GM23338 (cell line): ENCODE measurements around the gene H2BK1. TPM values are rescaled to one million over a fixed set of nuclear protein-coding genes. Genes with fewer than 3 reads are reported as not detected.
A peak's percentile ranks its signal among the peaks of the same experiment; 100 is the strongest.

Source experiments
- ATAC-seq: fragments of 200-7000 bp; cut with Tn5 transposase; 3 replicates; pipeline ENCODE4 v1.9.1; 2020
- DNase-seq: peaks from one replicate; pipeline ENCODE4 v3.0.0-alpha.2; 2015; ENCODE audit warnings: low spot score
- H2AFZ ChIP-seq: fragments of 200-600 bp; sonication (generic); 2 replicates; pipeline ENCODE4 v1.8.0; 2016; ENCODE audit warnings: antibody characterized with exemption, mild to moderate bottlenecking, moderate library complexity
- H3F3A ChIP-seq: fragments of 200-600 bp; sonication (generic); replicated peaks from 2 replicates; pipeline ENCODE4 v1.8.0; 2017; ENCODE audit warnings: antibody characterized with exemption, mixed run types, low read depth
- H3K27ac ChIP-seq: fragments of 200-600 bp; sonication (generic); 2 replicates; pipeline ENCODE4 v1.6.1; 2016; ENCODE audit warnings: low read depth
- H3K27me3 ChIP-seq: fragments of 200-600 bp; sonication (generic); 2 replicates; pipeline ENCODE4 v1.8.0; 2016; ENCODE audit warnings: mild to moderate bottlenecking, mixed run types, moderate library complexity; ENCODE audit not compliant: insufficient read depth
- H3K36me3 ChIP-seq: fragments of 200-600 bp; sonication (generic); 2 replicates; pipeline ENCODE4 v1.8.0; 2016; ENCODE audit warnings: mild to moderate bottlenecking; ENCODE audit not compliant: insufficient read depth
- H3K4me1 ChIP-seq: fragments of 200-600 bp; sonication (generic); 2 replicates; pipeline ENCODE4 v1.8.0; 2016; ENCODE audit warnings: mild to moderate bottlenecking, moderate library complexity; ENCODE audit not compliant: insufficient read depth
- H3K4me2 ChIP-seq: fragments of 200-600 bp; sonication (generic); 2 replicates; pipeline ENCODE4 v1.7.1; 2017; ENCODE audit warnings: mixed run types
- H3K4me3 ChIP-seq: fragments of 200-600 bp; sonication (generic); 2 replicates; pipeline ENCODE4 v1.6.1; 2016; ENCODE audit warnings: mixed run types
- H3K79me2 ChIP-seq: fragments of 200-600 bp; sonication (generic); replicated peaks from 2 replicates; pipeline ENCODE4 v1.8.0; 2017; ENCODE audit warnings: mild to moderate bottlenecking; ENCODE audit not compliant: insufficient read depth
- H3K9me2 ChIP-seq: fragments of 200-600 bp; sonication (generic); 2 replicates; pipeline ENCODE4 v1.8.0; 2017; ENCODE audit not compliant: insufficient read depth
- H4K20me1 ChIP-seq: fragments of 200-600 bp; sonication (generic); replicated peaks from 2 replicates; pipeline ENCODE4 v1.8.0; 2017; ENCODE audit warnings: mild to moderate bottlenecking; ENCODE audit not compliant: insufficient read depth
- H3K27ac Mint-ChIP-seq: 2 replicates; pipeline ENCODE4 v1.8.0; 2020; ENCODE audit warnings: inconsistent platforms, mild to moderate bottlenecking, moderate library complexity, mixed read lengths
- H3K27me3 Mint-ChIP-seq: 3 replicates; pipeline ENCODE4 v1.8.0; 2022; ENCODE audit warnings: low read depth, mild to moderate bottlenecking, moderate library complexity, mixed read lengths, inconsistent platforms; ENCODE audit not compliant: insufficient read depth, poor library complexity
- H3K36me3 Mint-ChIP-seq: 3 replicates; pipeline ENCODE4 v1.8.0; 2021; ENCODE audit warnings: low read depth, mild to moderate bottlenecking, inconsistent platforms, moderate library complexity, mixed read lengths
- H3K4me1 Mint-ChIP-seq: 3 replicates; pipeline ENCODE4 v1.8.0; 2020; ENCODE audit warnings: mild to moderate bottlenecking, inconsistent platforms, mixed read lengths
- H3K4me3 Mint-ChIP-seq: 3 replicates; pipeline ENCODE4 v1.8.0; 2021; ENCODE audit warnings: moderate library complexity, mild to moderate bottlenecking, inconsistent platforms, mixed read lengths
- H3K9me3 Mint-ChIP-seq: 3 replicates; pipeline ENCODE4 v1.8.0; 2020; ENCODE audit warnings: moderate library complexity, mild to moderate bottlenecking, inconsistent platforms, mixed read lengths
- CTCF ChIP-seq, 2 experiments: fragments of 200-600 bp in 1 of 2; sonication (generic) in 1 of 2; conservative IDR thresholded peaks; 2 replicates each; pipeline versions ENCODE4 v1.5.1 to v1.6.1; 2016 to 2017; ENCODE audit warnings: antibody characterized with exemption in 2 of 2, low read depth in 2 of 2, mild to moderate bottlenecking in 2 of 2, moderate library complexity in 1 of 2
- ETS1 ChIP-seq: IDR thresholded peaks from 2 replicates; pipeline ENCODE4 v1.6.1; 2016; ENCODE audit warnings: antibody characterized with exemption
- EZH2 ChIP-seq: fragments of 200-600 bp; sonication (generic); IDR thresholded peaks from one replicate; pipeline ENCODE4 v1.8.0; 2017; ENCODE audit warnings: antibody characterized with exemption, mild to moderate bottlenecking, low read depth; ENCODE audit not compliant: unreplicated experiment
- EZH2phosphoT487 ChIP-seq: fragments of 200-600 bp; sonication (generic); IDR thresholded peaks from one replicate; pipeline ENCODE4 v1.8.1; 2018; ENCODE audit warnings: antibody characterized with exemption; ENCODE audit not compliant: unreplicated experiment
- STAT1 ChIP-seq: IDR thresholded peaks from one replicate; pipeline ENCODE4 v1.6.1; 2016; ENCODE audit warnings: antibody characterized with exemption; ENCODE audit not compliant: unreplicated experiment
- ZNF462 ChIP-seq: fragments of 250-450 bp; sonication (Bioruptor Pico); IDR thresholded peaks from 2 replicates; pipeline ENCODE4 v1.5.0; 2020; ENCODE audit warnings: mild to moderate bottlenecking, moderate library complexity
- polyA plus RNA-seq: library from polyadenylated mRNA; unstranded; fragments of >200 nt; fragmentation: Nextera tagmentation; extraction: Ambion mirVana; gene quantifications from 2 replicates; pipeline ENCODE4 v1.2.1, GENCODE V29; 2016
- total RNA-seq: library from RNA; depleted of rRNA; stranded (reverse); fragments of >200 nt; shearing (Covaris generic); gene quantifications from 2 replicates; pipeline ENCODE4 v1.2.3, GENCODE V29; 2014

The H2BK1 gene
- total and polyA plus RNA-seq, 2 experiments from 2014 or later, result not detected

GRCh38 chr7:151167197-151167961 is 42.9 kb downstream of the H2BK1 start, which contains the start of gene GBX1:
TSS of gene GBX1 (minus strand) at chr7:151167694. CDS start at chr7:151167548, 146 bp downstream.
- Histone ChIP-seq H3K36me3 (no peaks in the 10 kb centered on the region), H3K27ac (no peak within 1 kb of the TSS), H4K20me1 (peaks cover 11% of the 10 kb centered on the region), H3K4me3 (peak within 1 kb of the TSS; percentile 65), H2AFZ (peak within 1 kb of the TSS; percentile 88), H3K9me2 (no peaks in the 10 kb centered on the region), H3K27me3 (peaks cover 100% of the 10 kb centered on the region), H3K4me2 (peak within 1 kb of the TSS; percentile 87), H3K4me1 (peaks cover 10% of the 10 kb centered on the region), H3F3A (peaks cover 13% of the 10 kb centered on the region; the same call in 1 of the 2 replicates), H3K79me2 (no peaks in the 10 kb centered on the region)
- Mint-ChIP-seq H3K9me3 (0 out of 3 replicates have a peak, but pooled peaks cover under 1% of the 10 kb centered on the region), H3K4me3 (peak within 1 kb of the TSS; percentile 73), H3K36me3 (no peaks in the 10 kb centered on the region; the same call in 2 of the 3 replicates), H3K27me3 (peaks cover 34% of the 10 kb centered on the region), H3K27ac (no peak within 1 kb of the TSS), H3K4me1 (peaks cover 11% of the 10 kb centered on the region)
- DNase-seq (peak; percentile 66), ATAC-seq (peak; percentile 39)
- TF ChIP-seq CTCF (conservative IDR thresholded peaks at IDR 0.05; ENCODE audit: low read depth in 2 of 2), result no peak
- no peak for TF ChIP-seq ZNF462
- no peak for TF ChIP-seq STAT1
- peak; percentile 98 for TF ChIP-seq EZH2phosphoT487
- TF ChIP-seq ETS1, result no peak
- TF ChIP-seq EZH2, result no peak
